Liver (tissue), 9 donors: ENCODE results near the gene TMEM161B. TPM values are rescaled to one million over a fixed set of nuclear protein-coding genes. Genes with fewer than 3 reads are reported as not detected.

Experiments
- DNase-seq: peaks from one replicate; pipeline ENCODE4 v3.0.0-alpha.2; 2017; ENCODE audit warnings: low spot score
- H3K27ac ChIP-seq, 2 donors: one replicate each; pipeline ENCODE4 v1.7.0; 2013; ENCODE audit warnings: inconsistent platforms in 2 of 2, low read length in 2 of 2, control low read depth in 1 of 2, low read depth in 1 of 2, mild to moderate bottlenecking in 1 of 2
- H3K27me3 ChIP-seq, 4 donors: one replicate each; pipeline versions ENCODE4 v1.6.1 to v1.7.0; 2013; ENCODE audit warnings: low read length in 3 of 4, inconsistent platforms in 1 of 4, mild to moderate bottlenecking in 1 of 4, moderate library complexity in 1 of 4; ENCODE audit not compliant: control insufficient read depth in 4 of 4, insufficient read depth in 4 of 4
- H3K36me3 ChIP-seq, 4 donors: one replicate each; pipeline versions ENCODE4 v1.6.1 to v1.7.0; 2013; ENCODE audit warnings: low read length in 3 of 4, mild to moderate bottlenecking in 3 of 4, low read depth in 1 of 4, moderate library complexity in 1 of 4; ENCODE audit not compliant: control insufficient read depth in 4 of 4, insufficient read depth in 3 of 4
- H3K4me1 ChIP-seq, 4 donors: one replicate each; pipeline versions ENCODE4 v1.6.1 to v1.7.0; 2013; ENCODE audit warnings: low read length in 3 of 4, mild to moderate bottlenecking in 3 of 4, moderate library complexity in 1 of 4; ENCODE audit not compliant: control insufficient read depth in 4 of 4, insufficient read depth in 4 of 4
- H3K4me3 ChIP-seq, 3 donors: one replicate each; pipeline versions ENCODE4 v1.6.1 to v1.7.0; 2013; ENCODE audit warnings: low read length in 3 of 3, control low read depth in 1 of 3, low read depth in 1 of 3, mild to moderate bottlenecking in 1 of 3
- H3K9ac ChIP-seq, 2 donors: one replicate each; pipeline ENCODE4 v1.7.0; 2013; ENCODE audit warnings: low read length in 2 of 2, mild to moderate bottlenecking in 2 of 2, moderate library complexity in 2 of 2, control low read depth in 1 of 2, low read depth in 1 of 2
- H3K9me3 ChIP-seq, 4 donors: one replicate each; pipeline versions ENCODE4 v1.6.1 to v1.7.0; 2013; ENCODE audit warnings: low read length in 3 of 4; ENCODE audit not compliant: control insufficient read depth in 4 of 4
- EGR1 ChIP-seq, 2 donors: IDR thresholded peaks; 2 replicates each; pipeline ENCODE4 v1.6.1; 2016 to 2018; ENCODE audit warnings: antibody characterized with exemption in 2 of 2, low read depth in 2 of 2
- FOXA1 ChIP-seq: IDR thresholded peaks from 2 replicates; pipeline ENCODE4 v1.6.1; 2016; ENCODE audit warnings: antibody characterized with exemption
- GABPA ChIP-seq, 2 donors: IDR thresholded peaks in 1 of 2; conservative IDR thresholded peaks in 1 of 2; 2 replicates each; pipeline ENCODE4 v1.6.1; 2016; ENCODE audit warnings: antibody characterized with exemption in 2 of 2, mild to moderate bottlenecking in 1 of 2, moderate library complexity in 1 of 2
- HNF4A ChIP-seq, 2 donors: conservative IDR thresholded peaks; 2 replicates each; pipeline ENCODE4 v1.6.1; 2016; ENCODE audit warnings: antibody characterized with exemption in 2 of 2, mild to moderate bottlenecking in 2 of 2
- JUND ChIP-seq, 2 donors: IDR thresholded peaks; 2 replicates each; pipeline ENCODE4 v1.6.1; 2016; ENCODE audit warnings: antibody characterized with exemption in 2 of 2
- MAX ChIP-seq: IDR thresholded peaks from 2 replicates; pipeline ENCODE4 v1.6.1; 2016; ENCODE audit warnings: antibody characterized with exemption
- NR2F2 ChIP-seq: IDR thresholded peaks from 2 replicates; pipeline ENCODE4 v1.6.1; 2016; ENCODE audit warnings: antibody characterized with exemption
- RAD21 ChIP-seq, 2 donors: IDR thresholded peaks; 2 replicates each; pipeline ENCODE4 v1.6.1; 2016; ENCODE audit warnings: antibody characterized with exemption in 2 of 2, mild to moderate bottlenecking in 2 of 2
- REST ChIP-seq: IDR thresholded peaks from 2 replicates; pipeline ENCODE4 v1.6.1; 2016; ENCODE audit warnings: antibody characterized with exemption, mild to moderate bottlenecking
- RXRA ChIP-seq, 2 donors: IDR thresholded peaks; 2 replicates each; pipeline ENCODE4 v1.6.1; 2017 to 2018; ENCODE audit warnings: antibody characterized with exemption in 2 of 2, mild to moderate bottlenecking in 1 of 2
- SP1 ChIP-seq: IDR thresholded peaks from 2 replicates; pipeline ENCODE4 v1.6.1; 2018; ENCODE audit warnings: antibody characterized with exemption, mild to moderate bottlenecking
- TAF1 ChIP-seq: conservative IDR thresholded peaks from 2 replicates; pipeline ENCODE4 v1.6.1; 2016; ENCODE audit warnings: antibody characterized with exemption, mild to moderate bottlenecking
- ZBTB33 ChIP-seq: IDR thresholded peaks from 2 replicates; pipeline ENCODE4 v1.6.1; 2016; ENCODE audit warnings: antibody characterized with exemption
- WGBS: extraction: QIAGEN DNeasy Blood & Tissue Kit; methylation state at CpG from one replicate; pipeline ENCODE4 v1.1.7; 2013; 5-methylcytosine and 5-hydroxymethylcytosine counted together
- polyA plus RNA-seq, 2 donors: library from polyadenylated mRNA; stranded (reverse) in 1 of 2; unstranded in 1 of 2; fragments of 200-250 nt in 1 of 2; fragments of >200 nt in 1 of 2; fragmentation: Nextera tagmentation in 1 of 2; extraction: Ambion mirVana in 1 of 2; gene quantifications; one replicate each; pipeline versions ENCODE4 v1.2.1 to v1.2.3, GENCODE V29; 2013 to 2015
- total RNA-seq, 2 donors: library from RNA; depleted of rRNA; stranded (reverse); fragments of >200 nt; gene quantifications; one replicate each; pipeline ENCODE4 v1.2.3, GENCODE V29; 2014
- donor health status: healthy.
- donor health status: healthy.
- donor health status: healthy.
- donor health status: healthy.
- donor health status: healthy.

TMEM161B gene
- total and polyA plus RNA-seq, 4 donors = 3.9 to 14.2 (median 8.6) TPM

GRCh38 chr5:88304356-88304755 lies 35.7 kb upstream of the TMEM161B start:
- DNase-seq = no peak
- Histone ChIP-seq H3K36me3 (no peaks in the 10 kb centered on the region), H3K9me3 (no peaks in the 10 kb centered on the region), H3K27ac (no peak overlapping the region), H3K4me1 (no peaks in the 10 kb centered on the region), H3K4me3 (no peak overlapping the region), H3K9ac (no peak overlapping the region), H3K27me3 (no peaks in the 10 kb centered on the region)
- no peak for TF ChIP-seq ZBTB33
- TF ChIP-seq FOXA1 = no peak
- 56% methylated on average over 2 of the region's 2 CpGs for WGBS

GRCh38 chr5:88298425-88298824 lies 29.8 kb upstream of the TMEM161B start:
- Histone ChIP-seq H3K36me3 (no peaks in the 10 kb centered on the region), H3K27me3 (no peaks in the 10 kb centered on the region), H3K9ac (no peak overlapping the region), H3K27ac (no peak overlapping the region), H3K4me1 (no peaks in the 10 kb centered on the region), H3K4me3 (no peak overlapping the region), H3K9me3 (peaks cover 0 to 2% (median 0%) of the 10 kb centered on the region in 4 donors)
- TF ChIP-seq SP1 (no peak), FOXA1 (no peak), RXRA (IDR thresholded peaks at IDR 0.05) (no peak)
- no peak for DNase-seq

GRCh38 chr5:88290801-88291200 lies 22.2 kb upstream of the TMEM161B start:
- WGBS = 89% methylated on average over 3 of the region's 3 CpGs
- TF ChIP-seq REST (no peak), FOXA1 (no peak), HNF4A (conservative IDR thresholded peaks at IDR 0.05) (no peak), RXRA (IDR thresholded peaks at IDR 0.05) (no peak), NR2F2 (no peak), RAD21 (IDR thresholded peaks at IDR 0.05) (no peak), GABPA (IDR thresholded peaks at IDR 0.05 in 1 of 2, conservative IDR thresholded peaks at IDR 0.05 in 1 of 2) (no peak), TAF1 (no peak), ZBTB33 (no peak), MAX (no peak), EGR1 (IDR thresholded peaks at IDR 0.05; ENCODE audit: low read depth in 2 of 2) (no peak), JUND (IDR thresholded peaks at IDR 0.05) (no peak)
- H3K27me3 ChIP-seq = no peaks in the 10 kb centered on the region
- peaks cover 0 to 2% (median 0%) of the 10 kb centered on the region in 4 donors for H3K9me3 ChIP-seq
- no peak overlapping the region for H3K27ac ChIP-seq
- H3K9ac ChIP-seq = no peak overlapping the region
- H3K4me3 ChIP-seq = no peak overlapping the region
- H3K4me1 ChIP-seq = peaks cover 0 to 8% (median 3%) of the 10 kb centered on the region in 4 donors
- no peak for DNase-seq
- H3K36me3 ChIP-seq = no peaks in the 10 kb centered on the region
